GM19328 (cell line): Measurements from ENCODE around the gene RGS7BP.

Source experiments
- ATAC-seq: cut with Tn5 transposase; IDR thresholded peaks from one replicate; pipeline ENCODE4 v1.9.1; 2021; ENCODE audit warnings: mild to moderate bottlenecking, moderate library complexity; ENCODE audit not compliant: unreplicated experiment

RGS7BP gene

GRCh38 chr5:64629841-64630240, 124.0 kb downstream of the RGS7BP start:
- no peak for ATAC-seq

- ATAC-seq: no peak
Observed at GRCh38 chr5:64632251-64632650, 126.4 kb downstream of the RGS7BP start.

- no peak for ATAC-seq
Observed at GRCh38 chr5:64634997-64635686, 129.3 kb downstream of the RGS7BP start.

GRCh38 chr5:64637144-64637543, 131.3 kb downstream of the RGS7BP start:
- no peak for ATAC-seq

GRCh38 chr5:64637837-64638443, 132.1 kb downstream of the RGS7BP start:
- no peak for ATAC-seq

- no peak for ATAC-seq
Observed at GRCh38 chr5:64644831-64645230, 139.0 kb downstream of the RGS7BP start.

GRCh38 chr5:64646169-64646568, 140.4 kb downstream of the RGS7BP start:
- ATAC-seq: no peak

GRCh38 chr5:64649512-64649911, 143.7 kb downstream of the RGS7BP start:
- ATAC-seq: no peak

- no peak for ATAC-seq
Observed at GRCh38 chr5:64653766-64654560, 148.1 kb downstream of the RGS7BP start.

GRCh38 chr5:64654561-64654938, 148.7 kb downstream of the RGS7BP start:
- no peak for ATAC-seq

- no peak for ATAC-seq
Observed at GRCh38 chr5:64655596-64655995, 149.8 kb downstream of the RGS7BP start.

- no peak for ATAC-seq
Observed at GRCh38 chr5:64659289-64659688, 153.5 kb downstream of the RGS7BP start.
